Measurements from ENCODE around the gene PTPN2.

PTPN2 gene

DNA sequence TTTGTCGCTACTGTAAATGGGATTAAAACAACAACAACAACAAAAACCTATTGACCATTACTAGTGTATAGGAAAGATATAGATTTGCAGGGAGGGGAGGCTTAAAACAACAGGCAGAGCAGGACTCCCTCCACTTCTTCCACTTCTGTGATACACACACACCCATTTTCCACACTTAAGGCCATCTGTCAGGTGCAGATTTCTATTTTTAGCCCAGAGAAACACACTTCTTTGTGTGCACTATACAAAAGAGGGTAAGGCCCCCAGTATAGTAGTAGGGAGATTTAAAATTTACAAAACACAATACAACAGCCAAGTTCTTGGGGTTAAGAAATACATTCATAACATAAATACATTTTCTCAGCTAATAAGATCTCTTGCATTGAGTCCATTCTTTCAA lies 22.4 kb downstream of the PTPN2 start:
- H3K27ac ChIP-seq (ENCODE audit: insufficient read depth, low read length, poor library complexity, severe bottlenecking) = no peak overlapping the region
- no peak overlapping the region for H3K4me3 ChIP-seq (ENCODE audit: insufficient read depth, low read depth, low read length, poor library complexity, severe bottlenecking)
- no peaks in the 10 kb centered on the region for H3K36me3 ChIP-seq (ENCODE audit: control insufficient read depth, insufficient read depth, low read length)
- no peak for DNase-seq
- H3K4me1 ChIP-seq (ENCODE audit: control insufficient read depth, insufficient read depth, low read length, poor library complexity, severe bottlenecking) = peaks cover 5% of the 10 kb centered on the region
- no peaks in the 10 kb centered on the region for H3K27me3 ChIP-seq (replicated peaks; ENCODE audit: control insufficient read depth, insufficient read depth, low read length, poor library complexity, severe bottlenecking)
- H3K9me3 ChIP-seq (ENCODE audit: control insufficient read depth, low read length) = no peaks in the 10 kb centered on the region

GRCh38 chr18:12860530-12860929 lies 23.5 kb downstream of the PTPN2 start:
- Histone ChIP-seq H3K4me3 (ENCODE audit: insufficient read depth, low read depth, low read length, poor library complexity, severe bottlenecking) (no peak overlapping the region), H3K27ac (ENCODE audit: insufficient read depth, low read length, poor library complexity, severe bottlenecking) (no peak overlapping the region), H3K4me1 (ENCODE audit: control insufficient read depth, insufficient read depth, low read length, poor library complexity, severe bottlenecking) (peaks cover 5% of the 10 kb centered on the region), H3K27me3 (replicated peaks; ENCODE audit: control insufficient read depth, insufficient read depth, low read length, poor library complexity, severe bottlenecking) (no peaks in the 10 kb centered on the region), H3K36me3 (ENCODE audit: control insufficient read depth, insufficient read depth, low read length) (no peaks in the 10 kb centered on the region), H3K9me3 (ENCODE audit: control insufficient read depth, low read length) (no peaks in the 10 kb centered on the region)
- DNase-seq = no peak

- Histone ChIP-seq H3K27me3 (replicated peaks; ENCODE audit: control insufficient read depth, insufficient read depth, low read length, poor library complexity, severe bottlenecking) (no peaks in the 10 kb centered on the region), H3K4me3 (ENCODE audit: insufficient read depth, low read depth, low read length, poor library complexity, severe bottlenecking) (no peak overlapping the region)
- no peak for DNase-seq
These were observed 25.0 kb downstream of the PTPN2 start for GRCh38 chr18:12858991-12859390.

GRCh38 chr18:12857991-12858544 lies 26.0 kb downstream of the PTPN2 start:
- H3K4me3 ChIP-seq (ENCODE audit: insufficient read depth, low read depth, low read length, poor library complexity, severe bottlenecking) = no peak overlapping the region
- peaks cover 9% of the 10 kb centered on the region for H3K36me3 ChIP-seq (ENCODE audit: control insufficient read depth, insufficient read depth, low read length)
- no peaks in the 10 kb centered on the region for H3K27me3 ChIP-seq (replicated peaks; ENCODE audit: control insufficient read depth, insufficient read depth, low read length, poor library complexity, severe bottlenecking)
- no peak for DNase-seq
- H3K9me3 ChIP-seq (ENCODE audit: control insufficient read depth, low read length) = no peaks in the 10 kb centered on the region
- H3K4me1 ChIP-seq (ENCODE audit: control insufficient read depth, insufficient read depth, low read length, poor library complexity, severe bottlenecking) = peaks cover 5% of the 10 kb centered on the region
- H3K27ac ChIP-seq (ENCODE audit: insufficient read depth, low read length, poor library complexity, severe bottlenecking) = no peak overlapping the region

More at GRCh38 chr18:12858991-12859390, 25.0 kb downstream of the PTPN2 start:
- Histone ChIP-seq H3K9me3 (ENCODE audit: control insufficient read depth, low read length) (no peaks in the 10 kb centered on the region), H3K36me3 (ENCODE audit: control insufficient read depth, insufficient read depth, low read length) (peaks cover 5% of the 10 kb centered on the region), H3K4me1 (ENCODE audit: control insufficient read depth, insufficient read depth, low read length, poor library complexity, severe bottlenecking) (peaks cover 5% of the 10 kb centered on the region), H3K27ac (ENCODE audit: insufficient read depth, low read length, poor library complexity, severe bottlenecking) (no peak overlapping the region)

DNA sequence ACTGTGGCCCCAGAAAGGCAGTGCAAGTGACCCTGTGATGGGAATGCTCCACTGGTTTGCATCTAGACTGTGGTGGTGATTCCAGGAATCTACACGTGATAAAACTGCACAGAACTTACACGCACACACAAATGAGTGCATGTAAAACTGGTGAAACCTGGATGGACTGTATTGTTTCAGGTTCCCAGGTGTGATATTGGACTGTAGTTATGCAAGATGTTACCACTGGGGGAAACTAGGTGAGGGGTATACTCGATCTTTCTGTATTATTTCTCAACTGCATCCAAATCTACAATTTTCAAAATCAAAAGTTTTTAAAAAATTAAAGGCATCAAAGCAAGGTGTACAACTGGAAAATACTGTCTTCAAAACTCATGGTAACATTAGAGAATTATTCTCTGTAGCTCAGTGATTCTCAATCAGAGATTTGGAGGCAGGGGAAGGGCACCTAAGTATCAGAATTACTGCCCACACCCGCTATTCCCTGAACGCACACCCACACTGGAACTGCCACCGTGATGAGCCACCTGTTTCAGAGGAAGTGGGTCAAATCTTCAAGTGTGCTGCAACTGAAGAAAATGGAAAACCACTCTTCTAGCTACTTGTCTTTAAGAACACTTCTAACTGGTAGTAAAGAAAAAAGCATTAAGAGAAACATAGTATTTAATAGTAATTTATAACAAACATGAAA lies 26.7 kb downstream of the PTPN2 start:
- DNase-seq = no peak
- H3K27ac ChIP-seq (ENCODE audit: insufficient read depth, low read length, poor library complexity, severe bottlenecking) = no peak overlapping the region
- H3K4me3 ChIP-seq (ENCODE audit: insufficient read depth, low read depth, low read length, poor library complexity, severe bottlenecking) = no peak overlapping the region

DNA sequence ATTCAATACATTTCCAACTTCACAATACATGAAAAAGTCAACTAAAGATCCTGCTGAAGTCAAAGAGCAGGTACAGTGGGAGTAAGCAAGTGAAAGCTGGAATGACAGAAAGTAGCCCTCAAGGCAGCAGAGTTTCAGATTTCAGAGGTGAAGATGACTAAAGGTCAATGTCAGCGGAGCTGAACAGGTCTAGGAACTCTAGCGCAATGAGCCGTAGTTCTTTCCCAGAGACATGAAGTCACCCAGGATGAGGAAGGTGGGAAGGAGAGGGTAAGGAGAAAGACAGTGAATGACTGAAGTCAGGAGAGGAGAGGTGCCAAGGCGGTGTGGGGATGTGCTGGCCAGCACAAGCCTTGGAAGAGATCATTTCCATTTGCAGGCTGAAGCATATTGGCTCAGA lies 28.1 kb downstream of the PTPN2 start:
- Histone ChIP-seq H3K4me1 (ENCODE audit: control insufficient read depth, insufficient read depth, low read length, poor library complexity, severe bottlenecking) (peaks cover 5% of the 10 kb centered on the region), H3K27ac (ENCODE audit: insufficient read depth, low read length, poor library complexity, severe bottlenecking) (no peak overlapping the region), H3K36me3 (ENCODE audit: control insufficient read depth, insufficient read depth, low read length) (peaks cover 12% of the 10 kb centered on the region), H3K9me3 (ENCODE audit: control insufficient read depth, low read length) (no peaks in the 10 kb centered on the region), H3K4me3 (ENCODE audit: insufficient read depth, low read depth, low read length, poor library complexity, severe bottlenecking) (no peak overlapping the region), H3K27me3 (replicated peaks; ENCODE audit: control insufficient read depth, insufficient read depth, low read length, poor library complexity, severe bottlenecking) (no peaks in the 10 kb centered on the region)
- DNase-seq = no peak

More for the DNA sequence above, 26.7 kb downstream of the PTPN2 start:
- Histone ChIP-seq H3K36me3 (ENCODE audit: control insufficient read depth, insufficient read depth, low read length) (peaks cover 9% of the 10 kb centered on the region), H3K9me3 (ENCODE audit: control insufficient read depth, low read length) (no peaks in the 10 kb centered on the region), H3K27me3 (replicated peaks; ENCODE audit: control insufficient read depth, insufficient read depth, low read length, poor library complexity, severe bottlenecking) (no peaks in the 10 kb centered on the region), H3K4me1 (ENCODE audit: control insufficient read depth, insufficient read depth, low read length, poor library complexity, severe bottlenecking) (peaks cover 5% of the 10 kb centered on the region)

DNA sequence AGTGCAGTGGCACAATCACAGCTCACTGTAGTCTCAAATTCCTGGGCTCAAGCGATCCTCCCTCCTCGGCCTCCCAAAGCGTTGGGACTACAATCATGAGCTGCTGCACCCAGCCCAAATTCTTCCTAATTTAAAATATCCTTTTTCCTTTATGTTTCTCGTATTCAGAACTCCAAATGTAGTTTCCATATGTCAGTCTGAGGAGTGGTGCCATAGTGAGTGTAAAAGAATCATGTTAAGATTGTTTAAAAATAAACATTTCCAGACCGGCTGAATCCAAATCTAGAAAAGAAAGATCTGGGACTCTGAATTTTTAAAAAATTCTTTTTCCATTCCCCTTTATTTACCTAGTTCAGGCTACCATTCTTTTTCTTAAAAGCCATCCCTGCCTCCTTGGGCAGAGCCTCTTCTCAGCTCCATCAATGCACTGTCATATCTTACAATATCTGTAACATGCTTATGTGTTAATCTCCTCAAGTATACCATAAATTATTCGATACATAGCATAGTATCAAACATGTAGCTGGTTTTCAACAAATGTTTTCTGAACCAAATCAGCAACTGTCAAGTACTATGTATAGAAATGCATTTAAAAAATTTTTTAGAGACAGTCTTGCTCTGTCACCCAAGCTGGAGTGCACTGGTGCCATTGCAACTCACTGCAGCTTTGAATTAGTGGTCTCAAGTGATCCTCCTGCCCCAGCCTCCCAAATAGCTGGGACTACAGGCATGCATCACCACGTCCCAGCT lies 31.3 kb downstream of the PTPN2 start:
- H3K4me3 ChIP-seq (ENCODE audit: insufficient read depth, low read depth, low read length, poor library complexity, severe bottlenecking) = no peak overlapping the region
- no peak for DNase-seq
- no peaks in the 10 kb centered on the region for H3K9me3 ChIP-seq (ENCODE audit: control insufficient read depth, low read length)
- no peaks in the 10 kb centered on the region for H3K27me3 ChIP-seq (replicated peaks; ENCODE audit: control insufficient read depth, insufficient read depth, low read length, poor library complexity, severe bottlenecking)
- H3K27ac ChIP-seq (ENCODE audit: insufficient read depth, low read length, poor library complexity, severe bottlenecking) = no peak overlapping the region
- H3K36me3 ChIP-seq (ENCODE audit: control insufficient read depth, insufficient read depth, low read length) = peaks cover 12% of the 10 kb centered on the region
- peaks cover 5% of the 10 kb centered on the region for H3K4me1 ChIP-seq (ENCODE audit: control insufficient read depth, insufficient read depth, low read length, poor library complexity, severe bottlenecking)

DNA sequence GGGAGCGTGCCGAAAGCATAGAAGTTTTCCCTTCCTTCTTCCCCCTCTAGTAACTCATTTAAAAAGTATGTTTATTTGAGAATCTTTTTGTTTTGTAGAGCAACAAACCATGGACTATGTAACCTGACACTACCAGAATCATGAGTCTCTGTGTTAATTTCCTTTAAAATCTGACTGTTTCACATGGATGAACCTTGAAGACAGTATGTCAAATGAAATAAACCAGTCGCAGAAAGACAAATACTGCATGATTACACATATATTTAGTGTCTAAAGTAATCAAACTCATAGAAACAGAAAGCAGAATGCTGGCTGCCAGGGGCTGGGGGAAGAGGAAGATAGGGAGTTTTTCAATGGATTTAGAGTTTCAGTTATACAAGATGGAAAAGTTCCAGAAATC lies 32.3 kb downstream of the PTPN2 start:
- peaks cover 12% of the 10 kb centered on the region for H3K36me3 ChIP-seq (ENCODE audit: control insufficient read depth, insufficient read depth, low read length)
- no peaks in the 10 kb centered on the region for H3K9me3 ChIP-seq (ENCODE audit: control insufficient read depth, low read length)
- no peak overlapping the region for H3K27ac ChIP-seq (ENCODE audit: insufficient read depth, low read length, poor library complexity, severe bottlenecking)
- no peaks in the 10 kb centered on the region for H3K4me1 ChIP-seq (ENCODE audit: control insufficient read depth, insufficient read depth, low read length, poor library complexity, severe bottlenecking)
- DNase-seq = no peak
- no peaks in the 10 kb centered on the region for H3K27me3 ChIP-seq (replicated peaks; ENCODE audit: control insufficient read depth, insufficient read depth, low read length, poor library complexity, severe bottlenecking)
- no peak overlapping the region for H3K4me3 ChIP-seq (ENCODE audit: insufficient read depth, low read depth, low read length, poor library complexity, severe bottlenecking)

- no peaks in the 10 kb centered on the region for H3K9me3 ChIP-seq (ENCODE audit: control insufficient read depth, low read length)
- H3K36me3 ChIP-seq (ENCODE audit: control insufficient read depth, insufficient read depth, low read length) = peaks cover 7% of the 10 kb centered on the region
- no peak overlapping the region for H3K27ac ChIP-seq (ENCODE audit: insufficient read depth, low read length, poor library complexity, severe bottlenecking)
- H3K4me1 ChIP-seq (ENCODE audit: control insufficient read depth, insufficient read depth, low read length, poor library complexity, severe bottlenecking) = no peaks in the 10 kb centered on the region
- DNase-seq = no peak
- H3K27me3 ChIP-seq (replicated peaks; ENCODE audit: control insufficient read depth, insufficient read depth, low read length, poor library complexity, severe bottlenecking) = no peaks in the 10 kb centered on the region
- no peak overlapping the region for H3K4me3 ChIP-seq (ENCODE audit: insufficient read depth, low read depth, low read length, poor library complexity, severe bottlenecking)
These were observed 34.5 kb downstream of the PTPN2 start for GRCh38 chr18:12849548-12849947.

GRCh38 chr18:12848405-12848804 lies 35.6 kb downstream of the PTPN2 start:
- Histone ChIP-seq H3K4me1 (ENCODE audit: control insufficient read depth, insufficient read depth, low read length, poor library complexity, severe bottlenecking) (no peaks in the 10 kb centered on the region), H3K4me3 (ENCODE audit: insufficient read depth, low read depth, low read length, poor library complexity, severe bottlenecking) (no peak overlapping the region), H3K27ac (ENCODE audit: insufficient read depth, low read length, poor library complexity, severe bottlenecking) (no peak overlapping the region), H3K27me3 (replicated peaks; ENCODE audit: control insufficient read depth, insufficient read depth, low read length, poor library complexity, severe bottlenecking) (no peaks in the 10 kb centered on the region), H3K36me3 (ENCODE audit: control insufficient read depth, insufficient read depth, low read length) (peaks cover 3% of the 10 kb centered on the region), H3K9me3 (ENCODE audit: control insufficient read depth, low read length) (no peaks in the 10 kb centered on the region)
- DNase-seq = no peak

Data from effector memory CD4-positive, alpha-beta T cell (primary cell).